ENCODE data around the gene KIAA2012.

The KIAA2012 gene

GRCh38 chr2:202249521-202250253 lies 176.6 kb downstream of the KIAA2012 start:
- TF ChIP-seq CTCF (IDR thresholded peaks at IDR 0.05; ENCODE audit: low read depth, low read length) = no peak
- no peak for DNase-seq (ENCODE audit: extremely low read depth, low read depth)

- no peak for DNase-seq (ENCODE audit: extremely low read depth, low read depth)
- TF ChIP-seq CTCF (IDR thresholded peaks at IDR 0.05; ENCODE audit: low read depth, low read length) = no peak
Measured at GRCh38 chr2:202251494-202251893, 178.4 kb downstream of the KIAA2012 start.
